GM18508 (cell line): ENCODE measurements around the gene BMPER.
"Not testable (repeated sequence)": the region's sequence is repeated elsewhere in the genome, so short reads cannot be mapped to it uniquely, and the experiment has no call there.

ENCODE experiments used
- ATAC-seq: cut with Tn5 transposase; IDR thresholded peaks from one replicate; pipeline ENCODE4 v1.9.1; 2021; ENCODE audit warnings: moderate number of reproducible peaks; ENCODE audit not compliant: insufficient read depth, unreplicated experiment

Gene BMPER

GRCh38 chr7:34160261-34160752 is 255.0 kb downstream of the BMPER start:
- ATAC-seq, result no peak

- no peak for ATAC-seq
Observed at GRCh38 chr7:34162027-34162565, 256.8 kb downstream of the BMPER start.

GRCh38 chr7:34162677-34163076 is 257.3 kb downstream of the BMPER start:
- ATAC-seq, result no peak

- no peak for ATAC-seq
Observed at GRCh38 chr7:34163956-34164355, 258.6 kb downstream of the BMPER start.

- ATAC-seq, result no peak
Observed at GRCh38 chr7:34165466-34165865, 260.1 kb downstream of the BMPER start.

- ATAC-seq, result no peak
Observed at GRCh38 chr7:34165927-34166550, 260.7 kb downstream of the BMPER start.

- no peak for ATAC-seq
Observed at GRCh38 chr7:34168013-34168412, 262.7 kb downstream of the BMPER start.

GRCh38 chr7:34174688-34175616 is 269.6 kb downstream of the BMPER start:
- ATAC-seq, result not testable (repeated sequence)

- ATAC-seq, result no peak
Observed at GRCh38 chr7:34175837-34176236, 270.5 kb downstream of the BMPER start.

GRCh38 chr7:34177476-34177875 is 272.1 kb downstream of the BMPER start:
- no peak for ATAC-seq

GRCh38 chr7:34181271-34181958 is 276.1 kb downstream of the BMPER start:
- ATAC-seq, result no peak

GRCh38 chr7:34184466-34184865 is 279.1 kb downstream of the BMPER start:
- ATAC-seq, result no peak

- ATAC-seq, result no peak
Observed at GRCh38 chr7:34187798-34188307, 282.5 kb downstream of the BMPER start.

- no peak for ATAC-seq
Observed at GRCh38 chr7:34189031-34189430, 283.7 kb downstream of the BMPER start.

- no peak for ATAC-seq
Observed at GRCh38 chr7:34190299-34190698, 285.0 kb downstream of the BMPER start.

GRCh38 chr7:34191162-34191561 is 285.8 kb downstream of the BMPER start:
- ATAC-seq, result no peak

GRCh38 chr7:34191771-34192479 is 286.6 kb downstream of the BMPER start:
- no peak for ATAC-seq

- ATAC-seq, result no peak
Observed at GRCh38 chr7:34192906-34193305, 287.6 kb downstream of the BMPER start.

GRCh38 chr7:34198231-34198641 is 292.9 kb downstream of the BMPER start:
- no peak for ATAC-seq
